Gastroesophageal sphincter (tissue), 3 donors: ENCODE results near the gene CLCN3.

ENCODE experiments used
- EP300 ChIP-seq: sonication (generic); formaldehyde crosslinking; IDR thresholded peaks from one replicate; pipeline ENCODE4 v1.6.1; 2017; ENCODE audit warnings: antibody characterized with exemption, mild to moderate bottlenecking
- POLR2AphosphoS5 ChIP-seq: sonication (generic); formaldehyde crosslinking; IDR thresholded peaks from one replicate; pipeline ENCODE4 v1.6.1; 2017; ENCODE audit warnings: antibody characterized with exemption
- TF ChIP-seq, protein P1 (sequence below), 4 experiments: fragments of 200-600 bp in 2 of 4; fragments of 450-650 bp in 2 of 4; sonication (generic) in 1 of 4; IDR thresholded peaks; one replicate each; pipeline ENCODE4 v1.5.1; 2017 to 2019; ENCODE audit warnings: antibody characterized with exemption in 4 of 4, mild to moderate bottlenecking in 2 of 4, moderate library complexity in 2 of 4

DNA sequence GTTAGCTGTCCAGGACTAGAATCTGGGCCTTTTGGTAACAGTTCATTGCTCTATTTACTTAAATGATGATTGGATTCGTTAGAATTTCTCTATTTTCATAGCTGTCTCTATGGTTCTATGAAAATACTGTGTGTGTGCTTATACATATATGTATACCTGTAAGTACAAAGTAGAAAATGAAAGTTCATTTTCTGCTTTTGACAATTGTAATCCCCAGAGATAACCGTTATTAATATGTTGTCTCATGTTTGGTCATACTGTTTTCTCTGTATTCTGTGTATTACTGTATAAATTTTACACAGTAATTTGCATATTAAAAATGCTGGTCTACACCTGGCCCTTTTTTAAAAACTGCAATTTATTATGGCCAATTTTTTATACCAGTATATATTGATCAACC is 55.4 kb downstream of the CLCN3 start:
- no peak for TF ChIP-seq EP300
- no peak for TF ChIP-seq POLR2AphosphoS5
- TF ChIP-seq, protein P1, sequence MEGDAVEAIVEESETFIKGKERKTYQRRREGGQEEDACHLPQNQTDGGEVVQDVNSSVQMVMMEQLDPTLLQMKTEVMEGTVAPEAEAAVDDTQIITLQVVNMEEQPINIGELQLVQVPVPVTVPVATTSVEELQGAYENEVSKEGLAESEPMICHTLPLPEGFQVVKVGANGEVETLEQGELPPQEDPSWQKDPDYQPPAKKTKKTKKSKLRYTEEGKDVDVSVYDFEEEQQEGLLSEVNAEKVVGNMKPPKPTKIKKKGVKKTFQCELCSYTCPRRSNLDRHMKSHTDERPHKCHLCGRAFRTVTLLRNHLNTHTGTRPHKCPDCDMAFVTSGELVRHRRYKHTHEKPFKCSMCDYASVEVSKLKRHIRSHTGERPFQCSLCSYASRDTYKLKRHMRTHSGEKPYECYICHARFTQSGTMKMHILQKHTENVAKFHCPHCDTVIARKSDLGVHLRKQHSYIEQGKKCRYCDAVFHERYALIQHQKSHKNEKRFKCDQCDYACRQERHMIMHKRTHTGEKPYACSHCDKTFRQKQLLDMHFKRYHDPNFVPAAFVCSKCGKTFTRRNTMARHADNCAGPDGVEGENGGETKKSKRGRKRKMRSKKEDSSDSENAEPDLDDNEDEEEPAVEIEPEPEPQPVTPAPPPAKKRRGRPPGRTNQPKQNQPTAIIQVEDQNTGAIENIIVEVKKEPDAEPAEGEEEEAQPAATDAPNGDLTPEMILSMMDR (IDR thresholded peaks at IDR 0.05): no peak
